Cardiac muscle cell (in vitro differentiated cells and primary cell): Measurements from ENCODE around the gene OBSCN. TPM values are rescaled to one million over a fixed set of nuclear protein-coding genes. Genes with fewer than 3 reads are reported as not detected.

Source experiments
- DNase-seq, 2 donors: peaks; one replicate each; pipeline versions ENCODE4 v3.0.0 to v3.0.0-alpha.2; 2010 to 2017; ENCODE audit warnings: low read depth in 1 of 2, low spot score in 1 of 2
- H3K27ac ChIP-seq: fragments of 200-600 bp; sonication (generic); 2 replicates; pipeline ENCODE4 v1.5.1; 2016
- H3K27me3 ChIP-seq: fragments of 200-600 bp; sonication (generic); 2 replicates; pipeline ENCODE4 v1.6.0; 2016; ENCODE audit warnings: control low read depth
- H3K36me3 ChIP-seq: fragments of 200-600 bp; sonication (generic); 2 replicates; pipeline ENCODE4 v1.5.1; 2016; ENCODE audit warnings: control low read depth
- H3K4me1 ChIP-seq: fragments of 200-600 bp; sonication (generic); 2 replicates; pipeline ENCODE4 v1.8.1; 2017; ENCODE audit warnings: low read depth, mild to moderate bottlenecking, mixed run types
- H3K4me3 ChIP-seq: fragments of 200-600 bp; sonication (generic); 2 replicates; pipeline ENCODE4 v1.5.1; 2016; ENCODE audit warnings: mild to moderate bottlenecking
- H3K9me3 ChIP-seq: fragments of 200-600 bp; sonication (generic); 2 replicates; pipeline ENCODE4 v1.5.1; 2017; ENCODE audit warnings: low read depth, mild to moderate bottlenecking, control low read depth
- polyA plus RNA-seq: library from polyadenylated mRNA; unstranded; fragments of >200 nt; fragmentation: Nextera tagmentation; extraction: Ambion mirVana; gene quantifications from 2 replicates; pipeline ENCODE4 v1.2.1, GENCODE V29; 2016
- total RNA-seq: library from RNA; depleted of rRNA; stranded (reverse); fragments of >200 nt; gene quantifications from 2 replicates; pipeline ENCODE4 v1.2.3, GENCODE V29; 2016
- TF ChIP-seq, protein P1 (sequence below): IDR thresholded peaks from 2 replicates; pipeline ENCODE4 v1.5.1; 2012; ENCODE audit warnings: low read depth, mild to moderate bottlenecking, low read length

OBSCN gene
- total and polyA plus RNA-seq, 2 experiments from 2014 or later = 87.1 to 390 TPM

DNA sequence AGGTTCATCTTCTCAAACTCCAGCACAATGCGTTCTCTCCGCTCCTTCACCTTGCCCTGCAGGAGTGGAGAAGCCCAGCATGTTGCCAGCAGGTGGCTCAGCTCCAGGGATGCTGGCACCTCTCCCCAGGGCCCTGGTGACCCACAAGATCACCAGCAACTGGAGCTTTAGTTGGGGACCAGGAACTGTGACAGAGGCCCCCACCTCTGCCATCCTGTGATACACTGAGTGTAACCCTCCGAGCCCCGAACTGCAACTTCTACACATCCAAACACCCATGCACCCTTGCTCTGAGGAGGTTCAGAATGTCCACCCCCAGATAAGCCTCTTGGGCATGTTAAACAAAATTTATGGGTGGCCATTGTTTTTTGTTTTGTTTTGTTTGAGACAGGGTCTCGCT is 203.3 kb downstream of the OBSCN start:
- Histone ChIP-seq H3K4me1 (peaks cover 7% of the 10 kb centered on the region), H3K27me3 (no peaks in the 10 kb centered on the region), H3K9me3 (no peaks in the 10 kb centered on the region), H3K4me3 (no peak overlapping the region), H3K27ac (no peak overlapping the region), H3K36me3 (no peaks in the 10 kb centered on the region)
- DNase-seq = no peak
- TF ChIP-seq, protein P1, sequence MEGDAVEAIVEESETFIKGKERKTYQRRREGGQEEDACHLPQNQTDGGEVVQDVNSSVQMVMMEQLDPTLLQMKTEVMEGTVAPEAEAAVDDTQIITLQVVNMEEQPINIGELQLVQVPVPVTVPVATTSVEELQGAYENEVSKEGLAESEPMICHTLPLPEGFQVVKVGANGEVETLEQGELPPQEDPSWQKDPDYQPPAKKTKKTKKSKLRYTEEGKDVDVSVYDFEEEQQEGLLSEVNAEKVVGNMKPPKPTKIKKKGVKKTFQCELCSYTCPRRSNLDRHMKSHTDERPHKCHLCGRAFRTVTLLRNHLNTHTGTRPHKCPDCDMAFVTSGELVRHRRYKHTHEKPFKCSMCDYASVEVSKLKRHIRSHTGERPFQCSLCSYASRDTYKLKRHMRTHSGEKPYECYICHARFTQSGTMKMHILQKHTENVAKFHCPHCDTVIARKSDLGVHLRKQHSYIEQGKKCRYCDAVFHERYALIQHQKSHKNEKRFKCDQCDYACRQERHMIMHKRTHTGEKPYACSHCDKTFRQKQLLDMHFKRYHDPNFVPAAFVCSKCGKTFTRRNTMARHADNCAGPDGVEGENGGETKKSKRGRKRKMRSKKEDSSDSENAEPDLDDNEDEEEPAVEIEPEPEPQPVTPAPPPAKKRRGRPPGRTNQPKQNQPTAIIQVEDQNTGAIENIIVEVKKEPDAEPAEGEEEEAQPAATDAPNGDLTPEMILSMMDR = no peak

DNA sequence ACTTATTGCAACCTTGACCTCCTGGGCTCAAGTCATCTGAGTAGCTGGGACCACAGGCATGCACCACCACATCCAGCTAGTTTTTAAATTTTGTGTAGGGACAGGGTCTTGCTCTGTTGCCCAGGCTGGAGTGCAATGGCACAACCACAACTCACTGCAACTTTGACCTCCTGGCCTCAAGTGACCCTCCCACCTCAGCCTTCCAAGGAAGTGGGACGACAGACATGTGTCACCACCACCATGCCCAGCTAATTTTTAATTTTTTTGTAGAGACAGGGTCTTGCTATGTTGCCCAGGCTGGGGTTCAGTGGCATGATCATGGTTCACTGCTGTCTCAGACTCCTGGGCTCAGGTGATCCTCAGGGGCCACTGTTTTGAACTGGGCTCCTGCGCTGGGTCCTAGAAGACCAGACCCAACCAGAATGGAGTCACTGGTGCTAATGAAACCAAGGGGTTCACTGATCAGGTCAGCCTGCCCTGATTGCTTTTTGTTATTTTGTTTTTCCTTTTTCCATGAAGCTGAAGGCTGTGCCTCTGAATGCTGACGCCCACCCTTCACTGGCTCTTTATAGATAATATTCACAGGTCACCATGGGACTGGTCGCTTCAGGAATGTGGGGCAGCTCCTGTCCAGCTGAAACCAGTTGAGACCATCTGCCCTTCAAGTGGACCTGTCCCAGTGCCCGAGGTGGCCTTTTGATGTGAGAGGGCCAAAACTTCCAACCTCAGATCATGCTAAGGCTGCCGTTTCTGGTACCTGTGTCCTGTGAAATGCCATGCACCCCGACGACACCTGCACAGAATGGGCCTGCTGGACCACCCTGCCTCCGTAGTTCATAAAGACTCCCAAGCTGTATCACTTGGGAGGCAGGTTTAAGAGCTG is 203.9 kb downstream of the OBSCN start:
- TF ChIP-seq, protein P1 = no peak
- no peaks in the 10 kb centered on the region for H3K9me3 ChIP-seq
- DNase-seq = no peak

DNA sequence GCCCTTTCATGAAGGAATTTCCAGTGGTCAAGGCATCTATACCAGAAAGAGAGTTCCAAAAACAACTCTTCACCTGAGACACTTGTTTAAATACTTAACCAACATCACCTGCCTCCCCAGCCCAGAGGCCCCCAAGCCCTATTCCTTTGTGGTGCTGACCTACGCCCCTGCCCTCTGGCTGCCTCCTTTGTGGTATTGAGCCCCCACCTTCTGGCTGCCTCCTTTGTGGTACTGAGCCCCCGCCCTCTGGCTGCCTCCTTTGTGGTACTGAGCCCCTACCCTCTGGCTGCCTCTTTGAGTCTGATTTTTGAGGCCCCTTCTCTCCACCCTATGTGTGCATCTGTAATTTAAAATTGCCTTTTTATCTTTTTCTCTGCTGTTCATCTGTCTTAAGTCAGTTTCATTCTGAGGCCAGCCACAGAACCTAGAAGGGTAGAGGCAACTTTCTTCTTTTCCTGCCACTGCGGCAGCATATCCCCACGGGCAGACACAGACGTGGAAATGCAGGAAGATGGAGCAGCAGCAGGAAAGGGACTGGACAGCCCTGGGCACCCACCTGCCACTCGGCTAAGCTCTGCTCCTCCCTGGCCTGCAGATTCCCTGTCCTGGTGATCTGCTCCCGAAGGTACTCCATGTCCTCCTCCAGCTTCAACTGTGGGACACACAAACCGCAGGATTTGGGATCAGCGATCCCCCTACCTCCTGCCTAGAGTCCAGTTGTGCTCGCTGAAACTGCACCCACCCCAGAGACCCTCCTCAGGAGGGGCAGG is 205.6 kb downstream of the OBSCN start:
- Histone ChIP-seq H3K4me3 (no peak overlapping the region), H3K36me3 (no peaks in the 10 kb centered on the region), H3K4me1 (peaks cover 4% of the 10 kb centered on the region), H3K9me3 (no peaks in the 10 kb centered on the region), H3K27me3 (no peaks in the 10 kb centered on the region), H3K27ac (no peak overlapping the region)
- DNase-seq = no peak
- TF ChIP-seq, protein P1 = no peak

More for the DNA sequence above, 203.9 kb downstream of the OBSCN start:
- Histone ChIP-seq H3K27ac (no peak overlapping the region), H3K36me3 (no peaks in the 10 kb centered on the region), H3K4me3 (no peak overlapping the region), H3K4me1 (peaks cover 7% of the 10 kb centered on the region), H3K27me3 (no peaks in the 10 kb centered on the region)

DNA sequence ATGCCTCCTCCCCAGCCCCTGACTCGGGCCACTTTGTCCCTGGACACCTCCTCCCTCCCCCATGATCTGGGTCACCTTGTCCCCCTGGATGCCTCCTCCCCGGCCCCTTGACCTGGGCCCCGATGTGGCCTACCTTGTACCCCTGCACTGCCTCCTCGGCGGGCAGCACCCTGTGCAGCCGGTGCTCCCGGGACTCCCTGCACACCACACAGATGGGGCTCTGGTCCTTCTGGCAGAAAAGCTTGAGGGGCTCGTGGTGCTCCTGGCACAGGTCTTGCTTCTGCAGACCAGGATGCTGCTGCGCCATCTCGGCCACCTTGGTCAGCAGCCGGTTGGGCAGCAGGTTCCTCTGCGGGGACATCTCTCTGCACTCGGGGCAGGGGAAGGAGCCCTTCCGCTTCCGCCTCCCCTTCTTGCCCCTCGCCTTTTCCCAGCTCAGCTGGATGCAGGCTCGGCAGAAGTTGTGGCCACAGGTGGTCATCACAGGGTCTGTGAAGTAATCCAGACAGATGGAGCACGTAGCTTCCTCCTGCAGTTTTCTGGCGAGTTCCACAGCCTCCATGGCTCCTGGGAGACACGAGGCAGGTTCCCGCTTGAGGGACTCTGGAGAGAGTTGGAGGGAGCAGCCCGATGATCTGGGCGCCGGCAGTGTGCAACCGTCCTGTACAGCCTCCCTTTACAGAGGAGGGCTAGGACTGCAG is 206.8 kb downstream of the OBSCN start:
- DNase-seq = no peak
- no peaks in the 10 kb centered on the region for H3K36me3 ChIP-seq
- no peaks in the 10 kb centered on the region for H3K9me3 ChIP-seq
- TF ChIP-seq, protein P1 = no peak
- H3K27ac ChIP-seq = no peak overlapping the region
- no peaks in the 10 kb centered on the region for H3K27me3 ChIP-seq
- no peak overlapping the region for H3K4me3 ChIP-seq
- peaks cover 4% of the 10 kb centered on the region for H3K4me1 ChIP-seq

DNA sequence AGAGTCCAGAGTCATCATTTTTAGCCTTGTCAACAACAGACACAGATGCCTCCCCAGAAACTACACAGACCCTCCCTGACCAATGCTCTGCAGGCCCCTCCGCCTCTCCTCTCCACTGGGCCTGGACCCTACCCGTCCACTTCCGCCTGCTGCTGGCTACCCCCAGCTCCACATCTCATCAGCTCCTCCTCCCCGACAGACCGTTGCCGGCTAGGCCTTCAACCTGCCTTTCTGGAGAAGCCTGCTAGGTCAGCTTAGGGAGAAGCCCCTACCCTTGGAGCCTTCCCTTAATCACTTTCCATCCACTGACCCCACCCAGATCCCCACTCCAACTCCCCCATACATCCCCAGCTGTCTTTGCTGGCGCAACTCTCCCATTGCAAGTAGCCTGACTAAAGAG is 207.4 kb downstream of the OBSCN start:
- Histone ChIP-seq H3K4me3 (no peak overlapping the region), H3K4me1 (peaks cover 4% of the 10 kb centered on the region), H3K27ac (no peak overlapping the region), H3K9me3 (no peaks in the 10 kb centered on the region), H3K36me3 (no peaks in the 10 kb centered on the region), H3K27me3 (no peaks in the 10 kb centered on the region)
- TF ChIP-seq, protein P1 = no peak
- no peak for DNase-seq
